GM20431 (cell line): ENCODE measurements around the gene H1-8.

ENCODE experiments used
- in situ Hi-C: fragments of 300-500 bp; cut with MseI, MboI; formaldehyde crosslinking; loops from one replicate; pipeline ENCODE4 v1.15.0; 2020; ENCODE audit warnings: low sequenced_read_pairs; ENCODE audit not compliant: unreplicated experiment

H1-8 gene

GRCh38 chr3:129553719-129554118 is 10.7 kb downstream of the H1-8 start:
- in situ Hi-C loops = no loop called here

GRCh38 chr3:129554356-129555152 is 11.6 kb downstream of the H1-8 start:
- in situ Hi-C loops = no loop called here

- in situ Hi-C loops = no loop called here
Observed at GRCh38 chr3:129555153-129555550, 12.2 kb downstream of the H1-8 start.

- in situ Hi-C loops = no loop called here
Observed at GRCh38 chr3:129555616-129556357, 12.8 kb downstream of the H1-8 start.

- in situ Hi-C loops = no loop called here
Observed at GRCh38 chr3:129556358-129556695, 13.4 kb downstream of the H1-8 start.

GRCh38 chr3:129556890-129557547 is 14.0 kb downstream of the H1-8 start:
- in situ Hi-C loops = no loop called here

GRCh38 chr3:129557548-129557894 is 14.5 kb downstream of the H1-8 start:
- in situ Hi-C loops = no loop called here

- in situ Hi-C loops = no loop called here
Observed at GRCh38 chr3:129558081-129558771, 15.3 kb downstream of the H1-8 start.

- in situ Hi-C loops = no loop called here
Observed at GRCh38 chr3:129558772-129559564, 16.0 kb downstream of the H1-8 start.

- in situ Hi-C loops = no loop called here
Observed at GRCh38 chr3:129559565-129560079, 16.6 kb downstream of the H1-8 start.

- in situ Hi-C loops = no loop called here
Observed at GRCh38 chr3:129560269-129560787, 17.4 kb downstream of the H1-8 start.

- in situ Hi-C loops = no loop called here
Observed at GRCh38 chr3:129560911-129561594, 18.1 kb downstream of the H1-8 start.

- in situ Hi-C loops = no loop called here
Observed at GRCh38 chr3:129561619-129562248, 18.8 kb downstream of the H1-8 start.

GRCh38 chr3:129562803-129563202 is 19.8 kb downstream of the H1-8 start:
- in situ Hi-C loops = no loop called here

GRCh38 chr3:129563332-129563731 is 20.4 kb downstream of the H1-8 start:
- in situ Hi-C loops = no loop called here

- in situ Hi-C loops = no loop called here
Observed at GRCh38 chr3:129563850-129564535, 21.0 kb downstream of the H1-8 start.

GRCh38 chr3:129564981-129565644 is 22.1 kb downstream of the H1-8 start:
- in situ Hi-C loops = no loop called here
